Measurements from ENCODE around the gene DAP3.
"Not testable (repeated sequence)": the region's sequence is repeated elsewhere in the genome, so short reads cannot be mapped to it uniquely, and the experiment has no call there.

DAP3 gene

GRCh38 chr1:155680531-155680930 lies 8.4 kb upstream of the DAP3 start:
- DNase-seq (ENCODE audit: extremely low read depth in 1 of 2, low read depth in 1 of 2): no peak

GRCh38 chr1:155681776-155682175 lies 7.1 kb upstream of the DAP3 start:
- no peak for DNase-seq (ENCODE audit: extremely low read depth in 1 of 2, low read depth in 1 of 2)

GRCh38 chr1:155687705-155688323 lies 1.1 kb upstream of the DAP3 start:
- peak in 1 of 2 donors; percentile 47 for DNase-seq (ENCODE audit: extremely low read depth in 1 of 2, low read depth in 1 of 2)

GRCh38 chr1:155688324-155689080 lies 389 bp upstream of the DAP3 start, which contains the start of gene YY1AP1:
Gene YY1AP1 (minus strand): TSS chr1:155688774. CDS start chr1:155680436, 8,338 bp downstream.
- peak; percentile 78 to 87 for DNase-seq (ENCODE audit: extremely low read depth in 1 of 2, low read depth in 1 of 2)

- no peak for DNase-seq (ENCODE audit: extremely low read depth in 1 of 2, low read depth in 1 of 2)
These were observed 3.2 kb downstream of the DAP3 start for GRCh38 chr1:155691992-155692528.

GRCh38 chr1:155694167-155694566 lies 5.3 kb downstream of the DAP3 start:
- DNase-seq (ENCODE audit: extremely low read depth in 1 of 2, low read depth in 1 of 2): no peak

- DNase-seq (ENCODE audit: extremely low read depth in 1 of 2, low read depth in 1 of 2): no peak
These were observed 6.2 kb downstream of the DAP3 start for GRCh38 chr1:155695072-155695471.

GRCh38 chr1:155695608-155696007 lies 6.7 kb downstream of the DAP3 start:
- no peak for DNase-seq (ENCODE audit: extremely low read depth in 1 of 2, low read depth in 1 of 2)

- DNase-seq (ENCODE audit: extremely low read depth in 1 of 2, low read depth in 1 of 2): no peak
These were observed 7.6 kb downstream of the DAP3 start for GRCh38 chr1:155696524-155696923.

- DNase-seq (ENCODE audit: extremely low read depth in 1 of 2, low read depth in 1 of 2): no peak
These were observed 8.2 kb downstream of the DAP3 start for GRCh38 chr1:155697046-155697445.

GRCh38 chr1:155697616-155698015 lies 8.7 kb downstream of the DAP3 start:
- not testable (repeated sequence) for DNase-seq (ENCODE audit: extremely low read depth in 1 of 2, low read depth in 1 of 2)

- no peak for DNase-seq (ENCODE audit: extremely low read depth in 1 of 2, low read depth in 1 of 2)
These were observed 9.6 kb downstream of the DAP3 start for GRCh38 chr1:155698382-155699038.

- DNase-seq (ENCODE audit: extremely low read depth in 1 of 2, low read depth in 1 of 2): not testable (repeated sequence)
These were observed 10.2 kb downstream of the DAP3 start for GRCh38 chr1:155699062-155699461.

- DNase-seq (ENCODE audit: extremely low read depth in 1 of 2, low read depth in 1 of 2): not testable (repeated sequence)
These were observed 12.8 kb downstream of the DAP3 start for GRCh38 chr1:155701675-155702074.

- DNase-seq (ENCODE audit: extremely low read depth in 1 of 2, low read depth in 1 of 2): no peak
These were observed 14.3 kb downstream of the DAP3 start for GRCh38 chr1:155703216-155703615.

GRCh38 chr1:155704414-155704813 lies 15.5 kb downstream of the DAP3 start:
- not testable (repeated sequence) for DNase-seq (ENCODE audit: extremely low read depth in 1 of 2, low read depth in 1 of 2)

GRCh38 chr1:155706139-155706538 lies 17.2 kb downstream of the DAP3 start:
- no peak for DNase-seq (ENCODE audit: extremely low read depth in 1 of 2, low read depth in 1 of 2)

- no peak for DNase-seq (ENCODE audit: extremely low read depth in 1 of 2, low read depth in 1 of 2)
These were observed 20.5 kb downstream of the DAP3 start for GRCh38 chr1:155709391-155709790.

GRCh38 chr1:155711457-155711856 lies 22.6 kb downstream of the DAP3 start:
- DNase-seq (ENCODE audit: extremely low read depth in 1 of 2, low read depth in 1 of 2): not testable (repeated sequence)

GRCh38 chr1:155712636-155713035 lies 23.7 kb downstream of the DAP3 start:
- not testable (repeated sequence) for DNase-seq (ENCODE audit: extremely low read depth in 1 of 2, low read depth in 1 of 2)

- DNase-seq (ENCODE audit: extremely low read depth in 1 of 2, low read depth in 1 of 2): no peak
These were observed 24.2 kb downstream of the DAP3 start for GRCh38 chr1:155713075-155713474.
